Naive thymus-derived CD4-positive, alpha-beta T cell (primary cell): ENCODE measurements around the gene NR2C2. TPM values are rescaled to one million over a fixed set of nuclear protein-coding genes. Genes with fewer than 3 reads are reported as not detected.

Experiments used
- ATAC-seq: fragments of 150-1000 bp; cut with Tn5 transposase; 2 replicates; pipeline ENCODE4 v1.10.0; 2021; ENCODE audit warnings: mild to moderate bottlenecking, moderate library complexity
- CTCF ChIA-PET: fragments of 350-600 bp; sonication (Branson Sonifier 250); formaldehyde crosslinking; loops from one replicate; lab custom pipeline; 2021; ENCODE audit warnings: antibody characterized with exemption; lab: Charles Lee
- POLR2A ChIA-PET: fragments of 350-600 bp; sonication (Branson Sonifier 250); formaldehyde crosslinking; loops from one replicate; lab custom pipeline; 2021; ENCODE audit warnings: antibody characterized with exemption, inconsistent platforms; lab: Charles Lee
- DNase-seq, 9 donors: peaks; one replicate each; pipeline versions ENCODE4 v3.0.0 to v3.0.0-alpha.2; 2020 to 2022; ENCODE audit warnings: mixed read lengths in 1 of 9
- H3K27ac ChIP-seq: one replicate; pipeline ENCODE4 v1.7.0; 2013; ENCODE audit warnings: mild to moderate bottlenecking, low read depth, low read length, moderate library complexity
- H3K27me3 ChIP-seq, 2 donors: one replicate each; pipeline ENCODE4 v1.7.0; 2013; ENCODE audit warnings: low read length in 2 of 2, mild to moderate bottlenecking in 2 of 2, moderate library complexity in 2 of 2; ENCODE audit not compliant: control insufficient read depth in 2 of 2, insufficient read depth in 2 of 2
- H3K36me3 ChIP-seq, 3 experiments: 1 replicate in 2 of 3; 2 replicates in 1 of 3; pipeline ENCODE4 v1.7.0; 2013; ENCODE audit warnings: low read length in 3 of 3, mild to moderate bottlenecking in 3 of 3, moderate library complexity in 1 of 3; ENCODE audit not compliant: insufficient read depth in 3 of 3, control insufficient read depth in 2 of 3
- H3K4me1 ChIP-seq, 2 donors: one replicate each; pipeline ENCODE4 v1.7.0; 2013; ENCODE audit warnings: low read length in 2 of 2, mild to moderate bottlenecking in 2 of 2, moderate library complexity in 1 of 2; ENCODE audit not compliant: control insufficient read depth in 2 of 2, insufficient read depth in 2 of 2
- H3K4me3 ChIP-seq: 2 replicates; pipeline ENCODE4 v1.7.0; 2013; ENCODE audit warnings: mild to moderate bottlenecking, low read length
- H3K9me3 ChIP-seq, 3 experiments: 1 replicate in 2 of 3; 2 replicates in 1 of 3; pipeline ENCODE4 v1.7.0; 2013; ENCODE audit warnings: low read length in 3 of 3; ENCODE audit not compliant: control insufficient read depth in 2 of 3
- H3K27ac Mint-ChIP-seq, 9 donors: one replicate each; pipeline ENCODE4 v1.8.0; 2020 to 2022; ENCODE audit warnings: mixed read lengths in 9 of 9, mild to moderate bottlenecking in 8 of 9, moderate library complexity in 5 of 9, inconsistent platforms in 2 of 9
- H3K27me3 Mint-ChIP-seq, 5 donors: one replicate each; pipeline ENCODE4 v1.8.0; 2021 to 2022; ENCODE audit warnings: mixed read lengths in 5 of 5, mild to moderate bottlenecking in 1 of 5
- H3K36me3 Mint-ChIP-seq, 5 donors: one replicate each; pipeline ENCODE4 v1.8.0; 2020 to 2022; ENCODE audit warnings: mixed read lengths in 5 of 5, mild to moderate bottlenecking in 3 of 5, inconsistent platforms in 1 of 5
- H3K4me1 Mint-ChIP-seq, 7 donors: one replicate each; pipeline ENCODE4 v1.8.0; 2020 to 2022; ENCODE audit warnings: mixed read lengths in 7 of 7, mild to moderate bottlenecking in 3 of 7, inconsistent platforms in 1 of 7
- H3K4me3 Mint-ChIP-seq, 10 donors: one replicate each; pipeline ENCODE4 v1.8.0; 2020 to 2022; ENCODE audit warnings: mild to moderate bottlenecking in 10 of 10, mixed read lengths in 10 of 10, moderate library complexity in 6 of 10, inconsistent platforms in 2 of 10
- H3K9me3 Mint-ChIP-seq, 11 donors: one replicate each; pipeline ENCODE4 v1.8.0; 2020 to 2022; ENCODE audit warnings: mixed read lengths in 11 of 11, mild to moderate bottlenecking in 4 of 11, inconsistent platforms in 1 of 11, moderate library complexity in 1 of 11
- intact Hi-C, 2 donors: fragments of 100-400 bp; cut with micrococcal nuclease; formaldehyde crosslinking; loops; one replicate each; pipeline ENCODE4 v1.15.1; 2023
- polyA plus RNA-seq, 2 donors: library from polyadenylated mRNA; unstranded; fragments of 300-500 nt; fragmentation: Illumina TruSeq; gene quantifications; one replicate each; pipeline ENCODE4 v1.2.3, GENCODE V29; 2021
- total RNA-seq, 6 experiments: library from RNA in 5 of 6; stranded (reverse) in 5 of 6; gene quantifications; 1 replicate in 5 of 6; 2 replicates in 1 of 6; pipeline ENCODE4 v1.2.3 and lab custom pipeline; 2021 to 2026

Gene NR2C2
- total and polyA plus RNA-seq, 7 experiments from 2014 or later: 12.7 to 96.3 (median 55.7) TPM

GRCh38 chr3:15083252-15083651 is 135.9 kb downstream of the NR2C2 start:
- CTCF ChIA-PET: interaction anchor here (0.9 kb wide), 1 partner anchor 167 kb away, joined by 3 read pairs; no protein-coding TSS in a partner anchor

GRCh38 chr3:15086263-15086662 is 138.9 kb downstream of the NR2C2 start:
- no peak overlapping the region for H3K4me3 ChIP-seq
- no peaks in the 10 kb centered on the region for H3K9me3 ChIP-seq
- no peak for ATAC-seq
- ChIA-PET POLR2A (no interaction called here), CTCF (no interaction called here)
- no peaks in the 10 kb centered on the region for H3K9me3 Mint-ChIP-seq
- H3K27me3 Mint-ChIP-seq: no peaks in the 10 kb centered on the region
- H3K27ac ChIP-seq: no peak overlapping the region
- peaks cover 5 to 13% (median 7%) of the 10 kb centered on the region in 7 donors for H3K4me1 Mint-ChIP-seq
- H3K4me1 ChIP-seq: no peaks in the 10 kb centered on the region
- H3K36me3 Mint-ChIP-seq: peaks cover 30 to 59% (median 42%) of the 10 kb centered on the region in 5 donors
- DNase-seq: no peak
- no peaks in the 10 kb centered on the region for H3K27me3 ChIP-seq
- peaks cover 11 to 78% (median 21%) of the 10 kb centered on the region in 3 experiments for H3K36me3 ChIP-seq
- H3K27ac Mint-ChIP-seq: no peak overlapping the region
- intact Hi-C loops: no loop called here
- H3K4me3 Mint-ChIP-seq: no peak overlapping the region

More at GRCh38 chr3:15083252-15083651, 135.9 kb downstream of the NR2C2 start:
- POLR2A ChIA-PET: interaction anchor here (0.7 kb wide), 1 partner anchor 11 kb away, joined by 3 read pairs; no protein-coding TSS in a partner anchor
- Mint-ChIP-seq H3K36me3 (peaks cover 40 to 64% (median 45%) of the 10 kb centered on the region in 5 donors), H3K4me1 (peaks cover 0 to 17% (median 4%) of the 10 kb centered on the region in 7 donors), H3K27ac (peak overlapping the region in 2 of 9 donors; percentile 2 to 62), H3K27me3 (no peaks in the 10 kb centered on the region), H3K4me3 (peak overlapping the region in 1 of 10 donors; percentile 12), H3K9me3 (no peaks in the 10 kb centered on the region)
- intact Hi-C loops: no loop called here
- ATAC-seq (no peak), DNase-seq (no peak)
- peaks cover 11 to 92% (median 27%) of the 10 kb centered on the region in 3 experiments for H3K36me3 ChIP-seq
- H3K27me3 ChIP-seq: no peaks in the 10 kb centered on the region
- no peak overlapping the region for H3K4me3 ChIP-seq
- H3K4me1 ChIP-seq: no peaks in the 10 kb centered on the region
- H3K27ac ChIP-seq: no peak overlapping the region
- no peaks in the 10 kb centered on the region for H3K9me3 ChIP-seq

- H3K27ac ChIP-seq: no peak overlapping the region
- H3K27ac Mint-ChIP-seq: no peak overlapping the region
- peaks cover 11 to 78% (median 21%) of the 10 kb centered on the region in 3 experiments for H3K36me3 ChIP-seq
- no peaks in the 10 kb centered on the region for H3K9me3 ChIP-seq
- no peak overlapping the region for H3K4me3 ChIP-seq
- ATAC-seq (no peak), DNase-seq (no peak)
- no peaks in the 10 kb centered on the region for H3K27me3 ChIP-seq
- H3K27me3 Mint-ChIP-seq: no peaks in the 10 kb centered on the region
- intact Hi-C loops: no loop called here
- ChIA-PET POLR2A (no interaction called here), CTCF (no interaction called here)
- H3K4me1 Mint-ChIP-seq: peaks cover 5 to 16% (median 11%) of the 10 kb centered on the region in 7 donors
- no peaks in the 10 kb centered on the region for H3K9me3 Mint-ChIP-seq
- no peak overlapping the region for H3K4me3 Mint-ChIP-seq
- no peaks in the 10 kb centered on the region for H3K4me1 ChIP-seq
- peaks cover 28 to 56% (median 41%) of the 10 kb centered on the region in 5 donors for H3K36me3 Mint-ChIP-seq
Observed at GRCh38 chr3:15086699-15087098, 139.3 kb downstream of the NR2C2 start.

- Histone ChIP-seq H3K27me3 (no peaks in the 10 kb centered on the region), H3K36me3 (peaks cover 8 to 66% (median 11%) of the 10 kb centered on the region in 3 experiments), H3K9me3 (no peaks in the 10 kb centered on the region), H3K27ac (no peak overlapping the region), H3K4me1 (no peaks in the 10 kb centered on the region), H3K4me3 (no peak overlapping the region)
- H3K27me3 Mint-ChIP-seq: no peaks in the 10 kb centered on the region
- DNase-seq (no peak), ATAC-seq (no peak)
- ChIA-PET POLR2A (interaction anchor here (0.7 to 0.9 kb wide), 3 partner anchors 10 to 579 kb away, joined by 3 read pairs; partner anchors contain the start of gene RBSN), CTCF (no interaction called here)
- H3K9me3 Mint-ChIP-seq: no peaks in the 10 kb centered on the region
- H3K36me3 Mint-ChIP-seq: peaks cover 10 to 41% (median 24%) of the 10 kb centered on the region in 5 donors
- intact Hi-C loops: no loop called here
- H3K27ac Mint-ChIP-seq: no peak overlapping the region
- H3K4me1 Mint-ChIP-seq: peaks cover 0 to 12% (median 11%) of the 10 kb centered on the region in 7 donors
- H3K4me3 Mint-ChIP-seq: no peak overlapping the region
Observed at GRCh38 chr3:15089201-15089600, 141.8 kb downstream of the NR2C2 start.

GRCh38 chr3:15091575-15091974 is 144.2 kb downstream of the NR2C2 start:
- Mint-ChIP-seq H3K27ac (no peak overlapping the region), H3K4me1 (peaks cover 0 to 17% (median 14%) of the 10 kb centered on the region in 7 donors), H3K9me3 (no peaks in the 10 kb centered on the region)

GRCh38 chr3:15092686-15093085 is 145.3 kb downstream of the NR2C2 start:
- H3K27me3 Mint-ChIP-seq: no peaks in the 10 kb centered on the region
- no peak for ATAC-seq
- Histone ChIP-seq H3K27ac (no peak overlapping the region), H3K36me3 (peaks cover 8 to 55% (median 22%) of the 10 kb centered on the region in 3 experiments), H3K9me3 (no peaks in the 10 kb centered on the region), H3K4me1 (peaks cover 3% of the 10 kb centered on the region in 2 donors), H3K27me3 (no peaks in the 10 kb centered on the region), H3K4me3 (no peak overlapping the region)
- H3K36me3 Mint-ChIP-seq: peaks cover 0 to 38% (median 13%) of the 10 kb centered on the region in 5 donors
- no peak for DNase-seq
- no peaks in the 10 kb centered on the region for H3K9me3 Mint-ChIP-seq
- ChIA-PET POLR2A (no interaction called here), CTCF (interaction anchor here (0.7 kb wide), 1 partner anchor 769 kb away, joined by 3 read pairs; no protein-coding TSS in a partner anchor)
- H3K4me1 Mint-ChIP-seq: peaks cover 3 to 25% (median 18%) of the 10 kb centered on the region in 7 donors
- no peak overlapping the region for H3K4me3 Mint-ChIP-seq
- peak overlapping the region in 2 of 9 donors; percentile 10 to 22 for H3K27ac Mint-ChIP-seq
- intact Hi-C loops: loop anchor here in 1 of 2 donors (10.0 kb wide), 1 partner anchor 1172 kb away; the partner anchor contains the start of genes DPH3 and OXNAD1

More at GRCh38 chr3:15091575-15091974, 144.2 kb downstream of the NR2C2 start:
- Mint-ChIP-seq H3K27me3 (no peaks in the 10 kb centered on the region), H3K4me3 (no peak overlapping the region), H3K36me3 (peaks cover 0 to 46% (median 13%) of the 10 kb centered on the region in 5 donors)
- no peaks in the 10 kb centered on the region for H3K4me1 ChIP-seq
- DNase-seq (no peak), ATAC-seq (no peak)
- intact Hi-C loops: loop anchor here in 1 of 2 donors (10.0 kb wide), 1 partner anchor 1173 kb away; the partner anchor contains the start of genes DPH3 and OXNAD1
- peaks cover 8 to 66% (median 22%) of the 10 kb centered on the region in 3 experiments for H3K36me3 ChIP-seq
- no peak overlapping the region for H3K27ac ChIP-seq
- ChIA-PET CTCF (no interaction called here), POLR2A (no interaction called here)
- H3K4me3 ChIP-seq: no peak overlapping the region
- H3K27me3 ChIP-seq: no peaks in the 10 kb centered on the region
- no peaks in the 10 kb centered on the region for H3K9me3 ChIP-seq
